Left ventricle myocardium inferior (tissue), 1 donor: Measurements from ENCODE around the gene FAM78B. TPM values are rescaled to one million over a fixed set of nuclear protein-coding genes. Genes with fewer than 3 reads are reported as not detected.

Experiments used
- DNase-seq: peaks from one replicate; pipeline ENCODE4 v3.0.0-alpha.2; 2020
- H3K27ac ChIP-seq: fragments of 200-600 bp; replicated peaks from 2 replicates; pipeline ENCODE4 v1.8.0; 2021
- H3K27me3 ChIP-seq: fragments of 200-600 bp; 2 replicates; pipeline ENCODE4 v1.8.0; 2021; ENCODE audit warnings: low read depth
- H3K36me3 ChIP-seq: fragments of 200-600 bp; 2 replicates; pipeline ENCODE4 v1.8.0; 2021
- H3K4me1 ChIP-seq: fragments of 200-600 bp; 2 replicates; pipeline ENCODE4 v1.8.0; 2021
- H3K4me3 ChIP-seq: fragments of 200-600 bp; 2 replicates; pipeline ENCODE4 v1.8.0; 2021; ENCODE audit warnings: mild to moderate bottlenecking, moderate library complexity
- H3K9me3 ChIP-seq: fragments of 200-600 bp; replicated peaks from 2 replicates; pipeline ENCODE4 v1.8.0; 2021
- intact Hi-C: fragments of 100-400 bp; cut with micrococcal nuclease; formaldehyde crosslinking; loops from one replicate; pipeline ENCODE4 v1.11.0; 2022
- total RNA-seq: library from RNA; stranded (reverse); fragmentation: NEBNext Ultra II Directional; extraction: Animal tissue kit (Norgen Biotek cat#: 25700); gene quantifications from one replicate; pipeline ENCODE4 v1.2.1, GENCODE V29; 2021
- TF ChIP-seq, protein P1 (sequence below): fragments of 200-600 bp; IDR thresholded peaks from 2 replicates; pipeline ENCODE4 v1.8.0; 2021; ENCODE audit warnings: antibody characterized with exemption, mild to moderate bottlenecking, borderline replicate concordance
- donor health status: DM: no; HTN: yes; CAD: no; lungs with severe emphysema.

Gene FAM78B
- total RNA-seq, 1 donor from 2014 or later, result 4.5 TPM

DNA sequence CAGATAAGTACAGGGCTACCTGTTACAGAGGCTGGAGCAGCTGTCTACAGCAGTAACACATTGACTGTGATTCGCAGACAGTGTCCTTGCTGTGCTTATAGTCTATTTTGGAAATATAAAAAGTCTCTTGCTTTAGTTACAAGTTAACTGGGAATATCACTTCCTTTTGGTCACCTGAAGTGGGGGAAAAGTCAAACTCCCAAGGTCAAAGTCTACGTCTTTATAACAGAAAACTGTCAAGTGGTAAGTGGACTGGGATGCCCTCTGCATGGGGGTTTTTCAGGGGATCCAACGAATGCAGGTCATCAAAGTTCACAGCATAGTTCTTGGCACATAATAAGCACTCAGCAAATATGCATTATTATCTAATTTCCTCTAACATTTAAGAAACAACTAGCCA is 55.4 kb downstream of the FAM78B start:
- H3K27me3 ChIP-seq, result no peaks in the 10 kb centered on the region
- intact Hi-C loops, result no loop called here
- TF ChIP-seq, protein P1, sequence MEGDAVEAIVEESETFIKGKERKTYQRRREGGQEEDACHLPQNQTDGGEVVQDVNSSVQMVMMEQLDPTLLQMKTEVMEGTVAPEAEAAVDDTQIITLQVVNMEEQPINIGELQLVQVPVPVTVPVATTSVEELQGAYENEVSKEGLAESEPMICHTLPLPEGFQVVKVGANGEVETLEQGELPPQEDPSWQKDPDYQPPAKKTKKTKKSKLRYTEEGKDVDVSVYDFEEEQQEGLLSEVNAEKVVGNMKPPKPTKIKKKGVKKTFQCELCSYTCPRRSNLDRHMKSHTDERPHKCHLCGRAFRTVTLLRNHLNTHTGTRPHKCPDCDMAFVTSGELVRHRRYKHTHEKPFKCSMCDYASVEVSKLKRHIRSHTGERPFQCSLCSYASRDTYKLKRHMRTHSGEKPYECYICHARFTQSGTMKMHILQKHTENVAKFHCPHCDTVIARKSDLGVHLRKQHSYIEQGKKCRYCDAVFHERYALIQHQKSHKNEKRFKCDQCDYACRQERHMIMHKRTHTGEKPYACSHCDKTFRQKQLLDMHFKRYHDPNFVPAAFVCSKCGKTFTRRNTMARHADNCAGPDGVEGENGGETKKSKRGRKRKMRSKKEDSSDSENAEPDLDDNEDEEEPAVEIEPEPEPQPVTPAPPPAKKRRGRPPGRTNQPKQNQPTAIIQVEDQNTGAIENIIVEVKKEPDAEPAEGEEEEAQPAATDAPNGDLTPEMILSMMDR, result no peak
- no peak overlapping the region for H3K27ac ChIP-seq
- no peaks in the 10 kb centered on the region for H3K4me1 ChIP-seq
- DNase-seq, result no peak
- H3K9me3 ChIP-seq, result peaks cover 9% of the 10 kb centered on the region
- no peaks in the 10 kb centered on the region for H3K36me3 ChIP-seq
- no peak overlapping the region for H3K4me3 ChIP-seq

DNA sequence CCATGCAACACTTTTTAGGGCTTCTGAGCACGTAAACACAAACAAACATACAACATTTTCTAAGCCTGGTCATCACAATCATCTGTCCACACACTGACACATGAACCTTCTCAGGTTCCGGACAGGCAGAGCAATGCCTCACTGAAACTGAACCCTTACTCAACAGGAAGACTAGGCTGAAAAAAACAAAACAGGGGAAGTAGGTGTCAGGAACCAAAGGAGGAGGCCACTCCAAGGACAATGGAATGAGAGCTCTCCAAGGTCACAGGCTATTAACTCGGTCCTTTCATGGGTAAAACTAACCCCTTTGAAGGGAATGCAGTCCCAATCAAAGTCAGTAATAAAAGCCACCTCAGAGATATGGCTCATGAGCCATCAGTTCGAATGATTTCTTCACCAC is 76.6 kb downstream of the FAM78B start:
- TF ChIP-seq, protein P1, result no peak

DNA sequence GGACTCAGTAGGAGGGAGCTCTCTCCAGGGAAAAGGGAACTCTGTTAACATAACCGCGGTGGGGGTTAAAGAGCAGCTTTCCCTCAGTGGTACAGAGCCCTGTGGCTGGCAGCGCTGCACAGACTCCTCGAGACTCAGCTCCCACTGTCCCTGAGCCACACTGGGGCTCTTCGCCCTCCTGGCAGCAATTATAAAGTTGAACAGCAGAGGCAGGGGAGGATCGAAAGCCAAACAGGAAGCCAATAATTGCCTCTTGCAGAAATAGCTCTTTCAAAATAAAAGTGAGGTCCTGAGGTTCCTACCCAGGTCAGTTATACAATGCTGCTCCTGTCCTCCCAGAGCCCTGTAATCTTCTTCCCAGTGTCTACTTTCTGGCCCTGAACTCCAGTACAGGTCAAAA is 77.0 kb downstream of the FAM78B start:
- peaks cover 12% of the 10 kb centered on the region for H3K4me1 ChIP-seq
- DNase-seq, result no peak
- H3K36me3 ChIP-seq, result no peaks in the 10 kb centered on the region
- TF ChIP-seq, protein P1, result no peak
- H3K27ac ChIP-seq, result no peak overlapping the region
- no peak overlapping the region for H3K4me3 ChIP-seq
- H3K27me3 ChIP-seq, result no peaks in the 10 kb centered on the region
- intact Hi-C loops, result no loop called here
- H3K9me3 ChIP-seq, result no peaks in the 10 kb centered on the region

More for the DNA sequence above, 76.6 kb downstream of the FAM78B start:
- no peak for DNase-seq
- Histone ChIP-seq H3K27me3 (no peaks in the 10 kb centered on the region), H3K4me1 (peaks cover 12% of the 10 kb centered on the region), H3K9me3 (no peaks in the 10 kb centered on the region), H3K4me3 (no peak overlapping the region), H3K36me3 (no peaks in the 10 kb centered on the region), H3K27ac (no peak overlapping the region)
- intact Hi-C loops, result no loop called here

DNA sequence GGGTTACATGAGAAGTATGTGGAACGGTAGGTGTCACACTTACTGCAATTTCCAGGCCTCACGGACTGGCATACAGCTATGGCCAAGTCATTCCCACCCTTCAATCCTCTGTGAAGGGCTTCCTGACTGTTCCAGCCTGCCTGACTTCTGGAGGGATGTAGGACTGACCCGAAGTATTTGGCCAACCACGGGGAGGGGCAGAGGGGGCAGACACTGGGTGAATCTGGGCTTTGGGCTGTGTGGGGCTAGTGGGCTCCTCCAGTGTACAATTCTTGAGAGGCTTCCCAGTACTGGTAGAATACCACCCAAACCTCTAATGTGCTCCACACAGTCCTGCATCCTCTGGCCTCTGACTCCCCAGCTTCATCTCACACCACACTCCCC is 78.2 kb downstream of the FAM78B start:
- Histone ChIP-seq H3K27ac (no peak overlapping the region), H3K4me1 (peaks cover 12% of the 10 kb centered on the region), H3K4me3 (no peak overlapping the region), H3K36me3 (no peaks in the 10 kb centered on the region), H3K9me3 (no peaks in the 10 kb centered on the region), H3K27me3 (no peaks in the 10 kb centered on the region)
- DNase-seq, result no peak
- TF ChIP-seq, protein P1, result no peak
- intact Hi-C loops, result no loop called here

DNA sequence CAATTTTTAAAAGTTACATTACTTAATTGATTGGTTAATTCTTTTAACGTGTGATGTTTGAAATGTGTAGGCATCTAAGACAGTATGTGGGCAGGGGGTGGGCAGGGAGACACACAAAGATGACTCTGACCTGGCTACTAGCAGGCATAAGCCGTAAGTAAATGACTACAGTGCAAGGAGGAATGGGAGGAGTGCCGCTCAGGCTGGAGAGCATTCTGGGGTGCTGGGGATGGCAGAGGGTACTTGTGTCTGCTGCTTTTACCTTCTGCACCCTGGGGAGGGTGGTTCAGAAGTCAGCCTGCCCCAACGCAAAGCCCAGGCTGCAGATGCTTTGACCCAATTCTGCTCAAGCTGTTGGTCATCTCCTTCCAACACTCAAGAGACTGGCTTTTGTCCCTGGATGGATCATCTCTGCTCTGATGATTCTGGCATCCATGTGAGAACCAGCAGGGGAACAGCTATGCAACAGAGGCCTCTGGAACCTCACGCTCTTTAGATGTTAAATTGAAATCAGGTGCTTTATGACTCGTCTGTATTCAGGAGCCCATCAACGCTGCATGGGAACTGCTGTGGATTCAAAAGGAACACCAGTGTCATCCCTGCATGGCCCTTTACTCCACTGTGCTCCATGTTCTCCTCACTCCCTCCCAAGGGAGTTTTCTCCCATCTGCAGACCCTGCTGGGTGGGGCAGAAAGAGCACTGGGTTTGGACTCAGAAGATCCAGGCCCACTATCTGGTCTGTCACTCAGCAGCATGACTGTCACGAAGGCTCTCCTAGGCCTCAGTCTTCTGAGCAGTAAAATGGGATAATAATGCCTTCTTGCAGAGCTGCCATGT is 78.8 kb downstream of the FAM78B start:
- Histone ChIP-seq H3K36me3 (no peaks in the 10 kb centered on the region), H3K27ac (no peak overlapping the region), H3K4me3 (no peak overlapping the region), H3K9me3 (no peaks in the 10 kb centered on the region), H3K4me1 (peaks cover 12% of the 10 kb centered on the region), H3K27me3 (no peaks in the 10 kb centered on the region)
- TF ChIP-seq, protein P1, result no peak
- intact Hi-C loops, result no loop called here
- DNase-seq, result no peak
